Placental pericyte (primary cell): ENCODE measurements around the gene MIF4GD. TPM values are rescaled to one million over a fixed set of nuclear protein-coding genes. Genes with fewer than 3 reads are reported as not detected.

Source experiments
- total RNA-seq: library from RNA; depleted of rRNA; stranded (reverse); fragments of >200 nt; gene quantifications from 2 replicates; pipeline ENCODE4 v1.2.3, GENCODE V29; 2012

MIF4GD gene, protein sequence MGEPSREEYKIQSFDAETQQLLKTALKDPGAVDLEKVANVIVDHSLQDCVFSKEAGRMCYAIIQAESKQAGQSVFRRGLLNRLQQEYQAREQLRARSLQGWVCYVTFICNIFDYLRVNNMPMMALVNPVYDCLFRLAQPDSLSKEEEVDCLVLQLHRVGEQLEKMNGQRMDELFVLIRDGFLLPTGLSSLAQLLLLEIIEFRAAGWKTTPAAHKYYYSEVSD
- 5.6 and 9.2 TPM in 2 replicates for total RNA-seq

GRCh38 chr17:75270966-75271232 lies at the start of gene MIF4GD:
TSS of gene MIF4GD (minus strand) at chr17:75271231. CDS start at chr17:75270195, 1,036 bp downstream.

DNA sequence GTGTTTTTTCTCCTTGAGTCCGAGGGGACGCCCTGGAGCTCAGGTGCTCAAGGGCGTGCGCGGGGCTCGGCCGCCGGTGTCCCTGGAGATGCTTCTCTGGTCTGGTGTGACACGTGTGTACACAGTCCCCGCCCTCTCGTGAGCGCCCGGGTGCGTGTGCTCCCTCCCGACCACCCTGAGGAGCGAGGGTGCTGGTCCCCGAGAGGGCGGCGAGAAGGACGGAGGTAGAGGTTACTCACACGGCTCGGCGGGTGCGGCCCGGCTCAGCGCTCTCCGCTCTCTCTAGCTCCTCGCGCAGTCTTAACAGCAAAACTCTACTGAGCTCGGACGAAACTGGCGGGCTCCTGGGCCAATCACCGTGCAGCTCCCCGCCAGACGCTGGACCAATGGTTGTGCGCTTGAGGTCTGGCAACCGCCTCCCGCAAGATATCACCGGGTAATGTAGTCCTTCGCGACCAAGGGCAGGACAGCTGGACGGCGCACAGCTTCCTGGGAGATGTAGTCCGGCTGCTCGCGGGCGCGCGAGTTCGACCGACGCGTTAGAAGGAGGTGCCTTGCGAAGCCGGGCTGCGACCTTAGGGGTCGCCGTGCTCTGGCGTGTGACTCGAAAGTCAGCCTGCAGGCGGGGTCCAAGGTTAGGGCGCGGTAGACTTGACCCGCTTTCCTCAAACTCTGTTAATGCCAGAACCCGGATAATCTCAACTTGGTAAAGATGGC lies 18.2 kb upstream of the MIF4GD start, which contains the start of gene SLC25A19:
TSS of gene SLC25A19 (minus strand) at position 319 of the 717 bp plus-strand sequence. CDS start 2,669 bp downstream, outside the sequence.

DNA sequence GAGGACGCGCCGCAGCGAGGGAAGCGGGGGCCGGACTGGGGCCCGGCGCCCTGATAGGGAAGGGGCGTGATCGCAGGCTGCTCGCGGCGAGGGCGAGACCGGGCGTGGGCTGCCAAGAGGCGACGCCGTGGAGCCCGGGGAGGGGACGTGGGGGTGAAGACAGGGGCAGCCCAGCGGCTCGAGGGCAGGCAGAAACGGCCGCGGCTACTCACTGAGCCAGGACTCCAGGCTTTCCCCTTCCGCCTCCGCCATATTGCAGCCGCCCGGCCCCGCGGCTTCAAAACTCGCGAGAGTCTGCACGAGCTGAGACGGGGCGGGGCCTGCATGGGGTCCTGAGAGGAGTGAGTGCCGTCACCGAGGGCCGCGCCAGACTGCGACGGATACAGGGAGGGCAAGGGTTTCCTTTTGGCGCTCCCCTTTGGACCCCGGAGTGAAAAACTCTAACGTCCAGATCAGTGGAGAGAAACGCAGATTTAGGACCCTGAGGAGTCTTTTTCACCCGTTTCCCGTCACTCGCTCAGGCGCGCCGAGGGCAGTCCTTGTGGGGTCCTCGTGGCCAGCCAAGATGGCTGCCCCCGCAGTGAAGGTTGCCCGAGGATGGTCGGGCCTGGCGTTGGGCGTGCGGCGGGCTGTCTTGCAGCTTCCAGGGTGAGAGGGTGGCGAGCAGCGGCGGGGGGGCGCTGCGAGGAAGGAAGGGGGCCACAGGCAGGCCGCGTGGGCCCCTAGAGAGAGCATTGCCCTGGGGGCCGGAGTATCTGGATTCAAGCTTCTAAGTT lies 9.5 kb downstream of the MIF4GD start, which contains the start of the genes GGA3 and MRPS7:
TSS of gene GGA3 (minus strand) at position 271 of the 776 bp plus-strand sequence. CDS start at position 252, 19 bp downstream.
TSS of gene MRPS7 (plus strand) at position 544 of the 776 bp plus-strand sequence. CDS start at position 566, 22 bp downstream.

Other genes starting within 250 kb of the MIF4GD start
- 163 and 256 TPM in 2 replicates for gene ATP5PD, start 224.3 kb downstream of the MIF4GD start, total RNA-seq
- 17.9 and 18.2 TPM in 2 replicates for gene KCTD2, start 224.0 kb downstream of the MIF4GD start, total RNA-seq
- 8.2 and 19.3 TPM in 2 replicates for gene SLC16A5, start 183.3 kb downstream of the MIF4GD start, total RNA-seq
- 3.0 and 3.7 TPM in 2 replicates for gene ARMC7, start 161.3 kb downstream of the MIF4GD start, total RNA-seq
- gene NT5C, start 139.5 kb downstream of the MIF4GD start, total RNA-seq: 67.0 and 87.0 TPM in 2 replicates
- gene JPT1, start 116.7 kb downstream of the MIF4GD start, total RNA-seq: 48.4 and 187 TPM in 2 replicates
- 66.3 and 95.6 TPM in 2 replicates for gene SUMO2, start 88.3 kb downstream of the MIF4GD start, total RNA-seq
- 16.6 and 55.3 TPM in 2 replicates for gene NUP85, start 65.6 kb downstream of the MIF4GD start, total RNA-seq
- gene GGA3, start 9.6 kb downstream of the MIF4GD start, total RNA-seq: 19.7 and 23.0 TPM in 2 replicates
- 61.8 and 70.5 TPM in 2 replicates for gene MRPS7, start 9.4 kb downstream of the MIF4GD start, total RNA-seq
- gene SLC25A19, start 18.2 kb upstream of the MIF4GD start, total RNA-seq: 4.4 and 10.2 TPM in 2 replicates
- 64.8 and 103 TPM in 2 replicates for gene GRB2, start 134.4 kb upstream of the MIF4GD start, total RNA-seq
- 35.1 and 58.4 TPM in 2 replicates for gene TMEM94, start 185.4 kb upstream of the MIF4GD start, total RNA-seq
- gene CASKIN2, start 244.3 kb upstream of the MIF4GD start, total RNA-seq: 8.5 and 11.6 TPM in 2 replicates
- gene TSEN54, start 245.3 kb upstream of the MIF4GD start, total RNA-seq: 9.6 and 12.7 TPM in 2 replicates